ENCODE data around the gene TAMALIN. TPM values are rescaled to one million over a fixed set of nuclear protein-coding genes. Genes with fewer than 3 reads are reported as not detected.

The TAMALIN gene
- total RNA-seq = 10 to 100 TPM in 1 of 2 donors, 1 to 10 TPM in 1; 5.0 to 15.2 TPM

- Histone ChIP-seq H3K4me3 (peak within 1 kb of the TSS; percentile 58), H3K27me3 (peaks cover 17% of the 10 kb centered on the region), H3K36me3 (no peaks in the 10 kb centered on the region), H3K4me1 (no peaks in the 10 kb centered on the region), H3K9ac (ENCODE audit: low read depth in 2 of 2, low read length in 2 of 2) (peak within 1 kb of the TSS; percentile 51 to 92), H3K27ac (peak within 1 kb of the TSS; percentile 69), H3K9me3 (no peaks in the 10 kb centered on the region)
- DNase-seq = peak; percentile 67
- no peak for TF ChIP-seq CTCF (IDR thresholded peaks at IDR 0.05)
- intact Hi-C loops (cut with DNase I) = no loop called here
Measured at GRCh38 chr12:52006726-52007157, at the start of gene TAMALIN. Gene TAMALIN (plus strand): TSS chr12:52006946. CDS start chr12:52007020, 74 bp downstream.

- Histone ChIP-seq H3K4me3 (no peak overlapping the region), H3K9me3 (no peaks in the 10 kb centered on the region), H3K27me3 (no peaks in the 10 kb centered on the region), H3K36me3 (no peaks in the 10 kb centered on the region), H3K9ac (ENCODE audit: low read depth in 2 of 2, low read length in 2 of 2) (peak overlapping the region in 1 of 2 donors; percentile 64), H3K4me1 (peaks cover 24% of the 10 kb centered on the region), H3K27ac (peak overlapping the region; percentile 44)
- TF ChIP-seq CTCF (IDR thresholded peaks at IDR 0.05) = no peak
- intact Hi-C loops (cut with DNase I) = no loop called here
- DNase-seq = no peak
Measured at GRCh38 chr12:51958542-51958941, 48.2 kb upstream of the TAMALIN start.

- no peaks in the 10 kb centered on the region for H3K36me3 ChIP-seq
- H3K9ac ChIP-seq (ENCODE audit: low read depth in 2 of 2, low read length in 2 of 2) = peak overlapping the region in 1 of 2 donors; percentile 64
- no peak overlapping the region for H3K4me3 ChIP-seq
- H3K27ac ChIP-seq = peak overlapping the region; percentile 44
- no peak for TF ChIP-seq CTCF (IDR thresholded peaks at IDR 0.05)
- H3K9me3 ChIP-seq = no peaks in the 10 kb centered on the region
- H3K4me1 ChIP-seq = peaks cover 24% of the 10 kb centered on the region
- DNase-seq = peak; percentile 46
- intact Hi-C loops (cut with DNase I) = no loop called here
- no peaks in the 10 kb centered on the region for H3K27me3 ChIP-seq
Measured at GRCh38 chr12:51959211-51959610, 47.5 kb upstream of the TAMALIN start.

- TF ChIP-seq CTCF (IDR thresholded peaks at IDR 0.05) = no peak
- Histone ChIP-seq H3K9me3 (no peaks in the 10 kb centered on the region), H3K9ac (ENCODE audit: low read depth in 2 of 2, low read length in 2 of 2) (no peak overlapping the region), H3K27ac (peak overlapping the region; percentile 44), H3K36me3 (no peaks in the 10 kb centered on the region), H3K27me3 (no peaks in the 10 kb centered on the region), H3K4me1 (peaks cover 21% of the 10 kb centered on the region), H3K4me3 (no peak overlapping the region)
- intact Hi-C loops (cut with DNase I) = no loop called here
- DNase-seq = no peak
Measured at GRCh38 chr12:51959921-51960320, 46.8 kb upstream of the TAMALIN start.

GRCh38 chr12:51960488-51960887 lies 46.3 kb upstream of the TAMALIN start:
- intact Hi-C loops (cut with DNase I) = no loop called here
- no peak for DNase-seq
- Histone ChIP-seq H3K4me1 (peaks cover 18% of the 10 kb centered on the region), H3K9ac (ENCODE audit: low read depth in 2 of 2, low read length in 2 of 2) (peak overlapping the region in 1 of 2 donors; percentile 22), H3K4me3 (no peak overlapping the region), H3K27ac (peak overlapping the region; percentile 44), H3K27me3 (no peaks in the 10 kb centered on the region), H3K36me3 (no peaks in the 10 kb centered on the region), H3K9me3 (no peaks in the 10 kb centered on the region)
- no peak for TF ChIP-seq CTCF (IDR thresholded peaks at IDR 0.05)
